H1 (cell line): ENCODE data around the gene RNF187. TPM values are rescaled to one million over a fixed set of nuclear protein-coding genes. Genes with fewer than 3 reads are reported as not detected.

Experiments
- CTCF ChIA-PET: fragments of 300-600 bp; sonication (Branson Sonifier 250); formaldehyde crosslinking; loops from one replicate; lab custom pipeline; 2021; ENCODE audit not compliant: partially characterized antibody; lab: Charles Lee
- POLR2A ChIA-PET: fragments of 300-600 bp; sonication (Branson Sonifier 250); formaldehyde crosslinking; loops from one replicate; lab custom pipeline; 2021; ENCODE audit warnings: inconsistent platforms; ENCODE audit not compliant: partially characterized antibody; lab: Charles Lee
- DNase-seq, 2 experiments: peaks; one replicate each; pipeline versions ENCODE4 v3.0.0 to v3.0.0-alpha.2; 2010 to 2022; ENCODE audit warnings: low spot score in 2 of 2, low read depth in 1 of 2, mixed read lengths in 1 of 2
- FAIRE-seq: peaks from 2 replicates; lab custom pipeline; 2011; peaks lifted over from hg19 to GRCh38; lab: Jason Lieb, UNC
- H2AFZ ChIP-seq: 2 replicates; pipeline ENCODE4 v1.8.1; 2012; ENCODE audit warnings: low read length, inconsistent platforms
- H2AK5ac ChIP-seq: 2 replicates; pipeline ENCODE4 v1.6.1; 2013; ENCODE audit warnings: low read depth, low read length
- H2BK120ac ChIP-seq: replicated peaks from 2 replicates; pipeline ENCODE3; 2013; ENCODE audit warnings: low read depth, low read length, inconsistent platforms
- H2BK12ac ChIP-seq: 2 replicates; pipeline ENCODE4 v1.6.1; 2013; ENCODE audit warnings: low read depth, low read length
- H2BK15ac ChIP-seq: 2 replicates; pipeline ENCODE4 v1.6.1; 2013; ENCODE audit warnings: low read length
- H2BK20ac ChIP-seq: 2 replicates; pipeline ENCODE4 v1.6.1; 2013; ENCODE audit warnings: low read length
- H2BK5ac ChIP-seq: 2 replicates; pipeline ENCODE4 v1.6.1; 2013; ENCODE audit warnings: low read depth, low read length
- H3K14ac ChIP-seq: 2 replicates; pipeline ENCODE4 v1.6.1; 2013; ENCODE audit warnings: inconsistent platforms; ENCODE audit not compliant: insufficient read length
- H3K18ac ChIP-seq: 2 replicates; pipeline ENCODE4 v1.6.1; 2013; ENCODE audit warnings: low read length; ENCODE audit errors: extremely low read depth
- H3K23ac ChIP-seq: 2 replicates; pipeline ENCODE4 v1.6.1; 2013; ENCODE audit warnings: inconsistent platforms; ENCODE audit not compliant: insufficient read length
- H3K23me2 ChIP-seq: 2 replicates; pipeline ENCODE4 v1.6.1; 2013; ENCODE audit warnings: low read depth, low read length
- H3K27ac ChIP-seq: 2 replicates; pipeline ENCODE4 v1.6.1; 2011; ENCODE audit warnings: low read depth, low read length, inconsistent platforms
- H3K27me3 ChIP-seq, 4 experiments: replicated peaks in 1 of 4; 1 replicate in 1 of 4; 2 replicates in 3 of 4; pipeline versions ENCODE4 v1.6.1 to v1.8.1; 2011 to 2013; ENCODE audit warnings: low read length in 3 of 4, mild to moderate bottlenecking in 3 of 4, inconsistent platforms in 2 of 4, mixed read lengths in 2 of 4, moderate library complexity in 1 of 4; ENCODE audit not compliant: control insufficient read depth in 3 of 4, insufficient read depth in 3 of 4; ENCODE audit errors: extremely low read depth in 1 of 4
- H3K36me3 ChIP-seq, 4 experiments: 2 replicates each; pipeline versions ENCODE4 v1.6.1 to v1.8.1; 2011 to 2013; ENCODE audit warnings: mild to moderate bottlenecking in 4 of 4, low read length in 3 of 4, moderate library complexity in 2 of 4, control low read depth in 1 of 4, inconsistent platforms in 1 of 4; ENCODE audit not compliant: insufficient read depth in 4 of 4, control insufficient read depth in 2 of 4
- H3K4ac ChIP-seq: replicated peaks from 2 replicates; pipeline ENCODE3; 2013; ENCODE audit warnings: low read length, low read depth, mixed read lengths, inconsistent platforms; ENCODE audit not compliant: insufficient read length
- H3K4me1 ChIP-seq, 4 experiments: replicated peaks in 1 of 4; 1 replicate in 1 of 4; 2 replicates in 3 of 4; pipeline versions ENCODE4 v1.6.1 to v1.8.1; 2011 to 2013; ENCODE audit warnings: low read length in 3 of 4, inconsistent platforms in 2 of 4, mixed read lengths in 1 of 4; ENCODE audit not compliant: insufficient read depth in 4 of 4, control insufficient read depth in 3 of 4
- H3K4me2 ChIP-seq, 2 experiments: 2 replicates each; pipeline versions ENCODE4 v1.6.1 to v1.8.1; 2011 to 2013; ENCODE audit warnings: low read depth in 2 of 2, low read length in 2 of 2, control low read depth in 1 of 2, inconsistent platforms in 1 of 2, mild to moderate bottlenecking in 1 of 2; ENCODE audit not compliant: insufficient read depth in 1 of 2
- H3K4me3 ChIP-seq, 4 experiments: fragments of 200-600, 300-600 bp in 1 of 4; sonication (generic), shearing (Covaris generic), sonication (Bioruptor Twin) in 1 of 4; 2 replicates each; pipeline versions ENCODE4 v1.5.1 to v1.8.1; 2011 to 2016; ENCODE audit warnings: low read length in 4 of 4, low read depth in 3 of 4, control low read depth in 2 of 4, inconsistent platforms in 2 of 4, mild to moderate bottlenecking in 2 of 4, mixed read lengths in 1 of 4, moderate library complexity in 1 of 4; ENCODE audit not compliant: insufficient read depth in 2 of 4; ENCODE audit errors: extremely low read depth in 1 of 4
- H3K56ac ChIP-seq: replicated peaks from 2 replicates; pipeline ENCODE3; 2013; ENCODE audit warnings: low read depth, mild to moderate bottlenecking, mixed read lengths, low read length, inconsistent platforms; ENCODE audit not compliant: insufficient read length
- H3K79me1 ChIP-seq: 2 replicates; pipeline ENCODE4 v1.6.1; 2013; ENCODE audit warnings: low read depth, low read length, control low read depth
- H3K79me2 ChIP-seq, 2 experiments: 2 replicates each; pipeline versions ENCODE4 v1.6.1 to v1.8.1; 2012 to 2013; ENCODE audit warnings: low read length in 2 of 2, mild to moderate bottlenecking in 2 of 2, inconsistent platforms in 1 of 2; ENCODE audit not compliant: insufficient read depth in 2 of 2, control insufficient read depth in 1 of 2
- H3K9ac ChIP-seq, 4 experiments: replicated peaks in 1 of 4; 1 replicate in 1 of 4; 2 replicates in 3 of 4; pipeline versions ENCODE4 v1.6.1 to v1.8.1; 2011 to 2013; ENCODE audit warnings: low read depth in 3 of 4, low read length in 3 of 4, control low read depth in 2 of 4, mild to moderate bottlenecking in 2 of 4, moderate library complexity in 2 of 4, inconsistent platforms in 1 of 4; ENCODE audit errors: extremely low read depth in 1 of 4
- H3K9me3 ChIP-seq, 2 experiments: 2 replicates each; pipeline versions ENCODE4 v1.6.1 to v1.8.1; 2012 to 2013; ENCODE audit warnings: mild to moderate bottlenecking in 2 of 2, moderate library complexity in 2 of 2, control low read depth in 1 of 2, inconsistent platforms in 1 of 2, low read depth in 1 of 2, low read length in 1 of 2, mixed read lengths in 1 of 2; ENCODE audit not compliant: insufficient read depth in 2 of 2
- H4K20me1 ChIP-seq, 2 experiments: replicated peaks in 1 of 2; 2 replicates each; pipeline versions ENCODE3 to v1.8.1; 2011 to 2013; ENCODE audit warnings: inconsistent platforms in 2 of 2, low read length in 2 of 2, mild to moderate bottlenecking in 1 of 2; ENCODE audit not compliant: insufficient read depth in 2 of 2, control insufficient read depth in 1 of 2
- H4K5ac ChIP-seq: 2 replicates; pipeline ENCODE4 v1.6.1; 2013; ENCODE audit warnings: low read length, low read depth, mixed read lengths, inconsistent platforms; ENCODE audit not compliant: insufficient read length
- H4K8ac ChIP-seq: 2 replicates; pipeline ENCODE4 v1.8.0; 2013; ENCODE audit warnings: mild to moderate bottlenecking, moderate library complexity, low read length, inconsistent platforms; ENCODE audit not compliant: insufficient read depth; ENCODE audit errors: extremely low read depth
- H4K91ac ChIP-seq: replicated peaks from 2 replicates; pipeline ENCODE3; 2013; ENCODE audit warnings: low read length, mixed read lengths, inconsistent platforms; ENCODE audit not compliant: insufficient read length
- SP2 ChIP-seq: IDR thresholded peaks from 2 replicates; pipeline ENCODE4 v1.6.1; 2012; ENCODE audit warnings: mild to moderate bottlenecking, low read length, inconsistent platforms
- WGBS, 2 experiments: shearing (Covaris generic) in 1 of 2; methylation state at CpG; one replicate each; pipeline versions ENCODE4 v1.1.6 to v1.1.7; 2013 to 2015; ENCODE audit warnings: low lambda C conversion rate in 2 of 2, mixed read lengths in 2 of 2, inconsistent platforms in 1 of 2, low coverage in 1 of 2, missing lambda C conversion rate in 1 of 2; ENCODE audit not compliant: insufficient replicate concordance in 2 of 2, insufficient coverage in 1 of 2, insufficient read length in 1 of 2; ENCODE audit errors: extremely low coverage in 1 of 2, missing lambda C conversion rate in 1 of 2; 5-methylcytosine and 5-hydroxymethylcytosine counted together
- polyA plus RNA-seq, 7 experiments: library from polyadenylated mRNA; depleted of rRNA in 3 of 7; stranded (reverse) in 5 of 7; unstranded in 2 of 7; fragments of >200 nt in 5 of 7; fragments of 200-250 nt in 2 of 7; gene quantifications; 1 replicate in 5 of 7; 2 replicates in 1 of 7; 4 replicates in 1 of 7; pipeline versions ENCODE4 v1.2.1 to v1.2.3, GENCODE V29; 2011 to 2013; ENCODE audit warnings: missing spikeins in 2 of 7, mixed read lengths in 2 of 7
- total RNA-seq: library from RNA; stranded (reverse); fragmentation: NEBNext Ultra II Directional; extraction: Animal tissue kit (Norgen Biotek cat#: 25700); gene quantifications from 2 replicates; pipeline ENCODE4 v1.2.1, GENCODE V29; 2021

Gene RNF187
- total and polyA plus RNA-seq, 2 of the 8 experiments (the other 6 are each of a cell fraction or from before 2014, with no cell fraction given): 47.0 to 113 TPM

GRCh38 chr1:228478912-228479711, 8.1 kb upstream of the RNF187 start:
- H3K4me1 ChIP-seq: peaks cover 3 to 26% (median 19%) of the 10 kb centered on the region in 4 experiments
- peak overlapping the region; percentile 3; the same call in 1 of the 2 replicates for H2BK12ac ChIP-seq
- H4K5ac ChIP-seq: peak overlapping the region; percentile 44
- H3K9ac ChIP-seq: no peak overlapping the region
- H4K8ac ChIP-seq: peak overlapping the region; percentile 70; the same call in 1 of the 2 replicates
- H2BK20ac ChIP-seq: peak overlapping the region; percentile 100; the same call in 1 of the 2 replicates
- H3K14ac ChIP-seq: no peak overlapping the region
- H4K91ac ChIP-seq: peak overlapping the region; percentile 86
- peak overlapping the region; percentile 34; the same call in 1 of the 2 replicates for H3K18ac ChIP-seq
- no peaks in the 10 kb centered on the region for H3K9me3 ChIP-seq
- no peaks in the 10 kb centered on the region for H3K27me3 ChIP-seq
- FAIRE-seq (no peak), DNase-seq (peak in 1 of 2 experiments; percentile 63)
- peak overlapping the region; percentile 52 for H2BK120ac ChIP-seq
- WGBS, 2 experiments: 60% methylated on average over 9 of the region's 10 CpGs; no CpG with 5 or more reads in 1 of the 2 experiments
- H3K4me3 ChIP-seq: peak overlapping the region in 1 of 4 experiments; percentile 44; a peak in 1 of 8 replicates
- no peaks in the 10 kb centered on the region; the same call in 1 of the 2 replicates for H3K23me2 ChIP-seq
- H3K27ac ChIP-seq: no peak overlapping the region
- H2BK15ac ChIP-seq: no peak overlapping the region
- no peaks in the 10 kb centered on the region for H3K79me2 ChIP-seq
- ChIA-PET POLR2A (interaction anchor here (1.6 to 13.1 kb wide), 3 partner anchors 7 to 18 kb away, joined by 4 to 232 read pairs (median 10); partner anchors contain the start of gene RNF187), CTCF (interaction anchor here (0.6 to 12.4 kb wide), 7 partner anchors 8 to 138 kb away, joined by 3 to 117 read pairs (median 5); a partner anchor contains a TSS)
- peak overlapping the region; percentile 16; the same call in 1 of the 2 replicates for H2AK5ac ChIP-seq
- H2BK5ac ChIP-seq: peak overlapping the region; percentile 88; the same call in 1 of the 2 replicates
- H4K20me1 ChIP-seq: no peaks in the 10 kb centered on the region
- no peak overlapping the region for H3K56ac ChIP-seq
- no peak overlapping the region for H3K23ac ChIP-seq
- H3K4ac ChIP-seq: no peak overlapping the region
- H3K4me2 ChIP-seq: peak overlapping the region in 1 of 2 experiments; percentile 76; a peak in 2 of 4 replicates
- no peak overlapping the region for H2AFZ ChIP-seq
- no peaks in the 10 kb centered on the region for H3K79me1 ChIP-seq
- no peaks in the 10 kb centered on the region for H3K36me3 ChIP-seq
- no peak for TF ChIP-seq SP2
